H1 (cell line): Measurements from ENCODE around the gene COPS9. TPM values are rescaled to one million over a fixed set of nuclear protein-coding genes. Genes with fewer than 3 reads are reported as not detected.

Experiments
- CTCF ChIA-PET: fragments of 300-600 bp; sonication (Branson Sonifier 250); formaldehyde crosslinking; loops from one replicate; lab custom pipeline; 2021; ENCODE audit not compliant: partially characterized antibody; lab: Charles Lee
- POLR2A ChIA-PET: fragments of 300-600 bp; sonication (Branson Sonifier 250); formaldehyde crosslinking; loops from one replicate; lab custom pipeline; 2021; ENCODE audit warnings: inconsistent platforms; ENCODE audit not compliant: partially characterized antibody; lab: Charles Lee
- DNase-seq, 2 experiments: peaks; one replicate each; pipeline versions ENCODE4 v3.0.0 to v3.0.0-alpha.2; 2010 to 2022; ENCODE audit warnings: low spot score in 2 of 2, low read depth in 1 of 2, mixed read lengths in 1 of 2
- FAIRE-seq: peaks from 2 replicates; lab custom pipeline; 2011; peaks lifted over from hg19 to GRCh38; lab: Jason Lieb, UNC
- H2AFZ ChIP-seq: 2 replicates; pipeline ENCODE4 v1.8.1; 2012; ENCODE audit warnings: low read length, inconsistent platforms
- H2AK5ac ChIP-seq: 2 replicates; pipeline ENCODE4 v1.6.1; 2013; ENCODE audit warnings: low read depth, low read length
- H2BK120ac ChIP-seq: replicated peaks from 2 replicates; pipeline ENCODE3; 2013; ENCODE audit warnings: low read depth, low read length, inconsistent platforms
- H2BK12ac ChIP-seq: 2 replicates; pipeline ENCODE4 v1.6.1; 2013; ENCODE audit warnings: low read depth, low read length
- H2BK15ac ChIP-seq: 2 replicates; pipeline ENCODE4 v1.6.1; 2013; ENCODE audit warnings: low read length
- H2BK20ac ChIP-seq: 2 replicates; pipeline ENCODE4 v1.6.1; 2013; ENCODE audit warnings: low read length
- H2BK5ac ChIP-seq: 2 replicates; pipeline ENCODE4 v1.6.1; 2013; ENCODE audit warnings: low read depth, low read length
- H3K14ac ChIP-seq: 2 replicates; pipeline ENCODE4 v1.6.1; 2013; ENCODE audit warnings: inconsistent platforms; ENCODE audit not compliant: insufficient read length
- H3K18ac ChIP-seq: 2 replicates; pipeline ENCODE4 v1.6.1; 2013; ENCODE audit warnings: low read length; ENCODE audit errors: extremely low read depth
- H3K23ac ChIP-seq: 2 replicates; pipeline ENCODE4 v1.6.1; 2013; ENCODE audit warnings: inconsistent platforms; ENCODE audit not compliant: insufficient read length
- H3K23me2 ChIP-seq: 2 replicates; pipeline ENCODE4 v1.6.1; 2013; ENCODE audit warnings: low read depth, low read length
- H3K27ac ChIP-seq: 2 replicates; pipeline ENCODE4 v1.6.1; 2011; ENCODE audit warnings: low read depth, low read length, inconsistent platforms
- H3K27me3 ChIP-seq, 4 experiments: replicated peaks in 1 of 4; 1 replicate in 1 of 4; 2 replicates in 3 of 4; pipeline versions ENCODE4 v1.6.1 to v1.8.1; 2011 to 2013; ENCODE audit warnings: low read length in 3 of 4, mild to moderate bottlenecking in 3 of 4, inconsistent platforms in 2 of 4, mixed read lengths in 2 of 4, moderate library complexity in 1 of 4; ENCODE audit not compliant: control insufficient read depth in 3 of 4, insufficient read depth in 3 of 4; ENCODE audit errors: extremely low read depth in 1 of 4
- H3K36me3 ChIP-seq, 4 experiments: 2 replicates each; pipeline versions ENCODE4 v1.6.1 to v1.8.1; 2011 to 2013; ENCODE audit warnings: mild to moderate bottlenecking in 4 of 4, low read length in 3 of 4, moderate library complexity in 2 of 4, control low read depth in 1 of 4, inconsistent platforms in 1 of 4; ENCODE audit not compliant: insufficient read depth in 4 of 4, control insufficient read depth in 2 of 4
- H3K4ac ChIP-seq: replicated peaks from 2 replicates; pipeline ENCODE3; 2013; ENCODE audit warnings: low read length, low read depth, mixed read lengths, inconsistent platforms; ENCODE audit not compliant: insufficient read length
- H3K4me1 ChIP-seq, 4 experiments: replicated peaks in 1 of 4; 1 replicate in 1 of 4; 2 replicates in 3 of 4; pipeline versions ENCODE4 v1.6.1 to v1.8.1; 2011 to 2013; ENCODE audit warnings: low read length in 3 of 4, inconsistent platforms in 2 of 4, mixed read lengths in 1 of 4; ENCODE audit not compliant: insufficient read depth in 4 of 4, control insufficient read depth in 3 of 4
- H3K4me2 ChIP-seq, 2 experiments: 2 replicates each; pipeline versions ENCODE4 v1.6.1 to v1.8.1; 2011 to 2013; ENCODE audit warnings: low read depth in 2 of 2, low read length in 2 of 2, control low read depth in 1 of 2, inconsistent platforms in 1 of 2, mild to moderate bottlenecking in 1 of 2; ENCODE audit not compliant: insufficient read depth in 1 of 2
- H3K4me3 ChIP-seq, 4 experiments: fragments of 200-600, 300-600 bp in 1 of 4; sonication (generic), shearing (Covaris generic), sonication (Bioruptor Twin) in 1 of 4; 2 replicates each; pipeline versions ENCODE4 v1.5.1 to v1.8.1; 2011 to 2016; ENCODE audit warnings: low read length in 4 of 4, low read depth in 3 of 4, control low read depth in 2 of 4, inconsistent platforms in 2 of 4, mild to moderate bottlenecking in 2 of 4, mixed read lengths in 1 of 4, moderate library complexity in 1 of 4; ENCODE audit not compliant: insufficient read depth in 2 of 4; ENCODE audit errors: extremely low read depth in 1 of 4
- H3K56ac ChIP-seq: replicated peaks from 2 replicates; pipeline ENCODE3; 2013; ENCODE audit warnings: low read depth, mild to moderate bottlenecking, mixed read lengths, low read length, inconsistent platforms; ENCODE audit not compliant: insufficient read length
- H3K79me1 ChIP-seq: 2 replicates; pipeline ENCODE4 v1.6.1; 2013; ENCODE audit warnings: low read depth, low read length, control low read depth
- H3K79me2 ChIP-seq, 2 experiments: 2 replicates each; pipeline versions ENCODE4 v1.6.1 to v1.8.1; 2012 to 2013; ENCODE audit warnings: low read length in 2 of 2, mild to moderate bottlenecking in 2 of 2, inconsistent platforms in 1 of 2; ENCODE audit not compliant: insufficient read depth in 2 of 2, control insufficient read depth in 1 of 2
- H3K9ac ChIP-seq, 4 experiments: replicated peaks in 1 of 4; 1 replicate in 1 of 4; 2 replicates in 3 of 4; pipeline versions ENCODE4 v1.6.1 to v1.8.1; 2011 to 2013; ENCODE audit warnings: low read depth in 3 of 4, low read length in 3 of 4, control low read depth in 2 of 4, mild to moderate bottlenecking in 2 of 4, moderate library complexity in 2 of 4, inconsistent platforms in 1 of 4; ENCODE audit errors: extremely low read depth in 1 of 4
- H3K9me3 ChIP-seq, 2 experiments: 2 replicates each; pipeline versions ENCODE4 v1.6.1 to v1.8.1; 2012 to 2013; ENCODE audit warnings: mild to moderate bottlenecking in 2 of 2, moderate library complexity in 2 of 2, control low read depth in 1 of 2, inconsistent platforms in 1 of 2, low read depth in 1 of 2, low read length in 1 of 2, mixed read lengths in 1 of 2; ENCODE audit not compliant: insufficient read depth in 2 of 2
- H4K20me1 ChIP-seq, 2 experiments: replicated peaks in 1 of 2; 2 replicates each; pipeline versions ENCODE3 to v1.8.1; 2011 to 2013; ENCODE audit warnings: inconsistent platforms in 2 of 2, low read length in 2 of 2, mild to moderate bottlenecking in 1 of 2; ENCODE audit not compliant: insufficient read depth in 2 of 2, control insufficient read depth in 1 of 2
- H4K5ac ChIP-seq: 2 replicates; pipeline ENCODE4 v1.6.1; 2013; ENCODE audit warnings: low read length, low read depth, mixed read lengths, inconsistent platforms; ENCODE audit not compliant: insufficient read length
- H4K8ac ChIP-seq: 2 replicates; pipeline ENCODE4 v1.8.0; 2013; ENCODE audit warnings: mild to moderate bottlenecking, moderate library complexity, low read length, inconsistent platforms; ENCODE audit not compliant: insufficient read depth; ENCODE audit errors: extremely low read depth
- H4K91ac ChIP-seq: replicated peaks from 2 replicates; pipeline ENCODE3; 2013; ENCODE audit warnings: low read length, mixed read lengths, inconsistent platforms; ENCODE audit not compliant: insufficient read length
- CBX5 ChIP-seq: fragments of 300-800, 300-1000 bp; sonication (generic); IDR thresholded peaks from 2 replicates; pipeline ENCODE4 v1.7.1; 2016; ENCODE audit warnings: antibody characterized with exemption, low read length, low read depth
- CHD2 ChIP-seq: IDR thresholded peaks from 2 replicates; pipeline ENCODE4 v1.6.1; 2012; ENCODE audit warnings: low read length, improper control_type of control experiment
- EP300 ChIP-seq, 2 experiments: IDR thresholded peaks; 1 replicate in 1 of 2; 2 replicates in 1 of 2; pipeline ENCODE4 v1.6.1; 2011 to 2012; ENCODE audit warnings: low read depth in 2 of 2, low read length in 2 of 2, mild to moderate bottlenecking in 2 of 2, borderline replicate concordance in 1 of 2, inconsistent platforms in 1 of 2, moderate library complexity in 1 of 2
- POU5F1 ChIP-seq: IDR thresholded peaks from 2 replicates; pipeline ENCODE4 v1.6.1; 2011; ENCODE audit warnings: low read depth, mild to moderate bottlenecking, low read length, moderate library complexity
- RNF2 ChIP-seq: fragments of 200-900, 300-1000 bp; sonication (generic); IDR thresholded peaks from 2 replicates; pipeline ENCODE4 v1.7.1; 2016; ENCODE audit warnings: borderline replicate concordance, low read depth, mild to moderate bottlenecking, antibody characterized with exemption, low read length; ENCODE audit not compliant: poor library complexity, severe bottlenecking; ENCODE audit errors: missing control alignments
- TAF1 ChIP-seq: IDR thresholded peaks from 2 replicates; pipeline ENCODE4 v1.6.1; 2011; ENCODE audit warnings: mild to moderate bottlenecking, low read depth, low read length
- ZNF274 ChIP-seq: IDR thresholded peaks from 2 replicates; pipeline ENCODE4 v1.7.0; 2012; ENCODE audit warnings: low read length, borderline replicate concordance; ENCODE audit errors: extremely low read depth
- WGBS, 2 experiments: shearing (Covaris generic) in 1 of 2; methylation state at CpG; one replicate each; pipeline versions ENCODE4 v1.1.6 to v1.1.7; 2013 to 2015; ENCODE audit warnings: low lambda C conversion rate in 2 of 2, mixed read lengths in 2 of 2, inconsistent platforms in 1 of 2, low coverage in 1 of 2, missing lambda C conversion rate in 1 of 2; ENCODE audit not compliant: insufficient replicate concordance in 2 of 2, insufficient coverage in 1 of 2, insufficient read length in 1 of 2; ENCODE audit errors: extremely low coverage in 1 of 2, missing lambda C conversion rate in 1 of 2; 5-methylcytosine and 5-hydroxymethylcytosine counted together
- polyA plus RNA-seq, 7 experiments: library from polyadenylated mRNA; depleted of rRNA in 3 of 7; stranded (reverse) in 5 of 7; unstranded in 2 of 7; fragments of >200 nt in 5 of 7; fragments of 200-250 nt in 2 of 7; gene quantifications; 1 replicate in 5 of 7; 2 replicates in 1 of 7; 4 replicates in 1 of 7; pipeline versions ENCODE4 v1.2.1 to v1.2.3, GENCODE V29; 2011 to 2013; ENCODE audit warnings: missing spikeins in 2 of 7, mixed read lengths in 2 of 7
- total RNA-seq: library from RNA; stranded (reverse); fragmentation: NEBNext Ultra II Directional; extraction: Animal tissue kit (Norgen Biotek cat#: 25700); gene quantifications from 2 replicates; pipeline ENCODE4 v1.2.1, GENCODE V29; 2021
- TF ChIP-seq, protein P1 (sequence below): IDR thresholded peaks from 2 replicates; pipeline ENCODE4 v1.6.1; 2012; ENCODE audit warnings: inconsistent platforms
- TF ChIP-seq, protein P2 (sequence below), 3 experiments: IDR thresholded peaks; 1 replicate in 2 of 3; 2 replicates in 1 of 3; pipeline versions ENCODE4 v1.5.1 to v1.6.1; 2011; ENCODE audit warnings: low read length in 3 of 3, mild to moderate bottlenecking in 3 of 3, inconsistent platforms in 2 of 3, low read depth in 1 of 3, moderate library complexity in 1 of 3; ENCODE audit not compliant: insufficient read depth in 1 of 3; ENCODE audit errors: control extremely low read depth in 1 of 3

Gene COPS9
- total and polyA plus RNA-seq, 2 of the 8 experiments (the other 6 are each of a cell fraction or from before 2014, with no cell fraction given) = 154 to 234 TPM

DNA sequence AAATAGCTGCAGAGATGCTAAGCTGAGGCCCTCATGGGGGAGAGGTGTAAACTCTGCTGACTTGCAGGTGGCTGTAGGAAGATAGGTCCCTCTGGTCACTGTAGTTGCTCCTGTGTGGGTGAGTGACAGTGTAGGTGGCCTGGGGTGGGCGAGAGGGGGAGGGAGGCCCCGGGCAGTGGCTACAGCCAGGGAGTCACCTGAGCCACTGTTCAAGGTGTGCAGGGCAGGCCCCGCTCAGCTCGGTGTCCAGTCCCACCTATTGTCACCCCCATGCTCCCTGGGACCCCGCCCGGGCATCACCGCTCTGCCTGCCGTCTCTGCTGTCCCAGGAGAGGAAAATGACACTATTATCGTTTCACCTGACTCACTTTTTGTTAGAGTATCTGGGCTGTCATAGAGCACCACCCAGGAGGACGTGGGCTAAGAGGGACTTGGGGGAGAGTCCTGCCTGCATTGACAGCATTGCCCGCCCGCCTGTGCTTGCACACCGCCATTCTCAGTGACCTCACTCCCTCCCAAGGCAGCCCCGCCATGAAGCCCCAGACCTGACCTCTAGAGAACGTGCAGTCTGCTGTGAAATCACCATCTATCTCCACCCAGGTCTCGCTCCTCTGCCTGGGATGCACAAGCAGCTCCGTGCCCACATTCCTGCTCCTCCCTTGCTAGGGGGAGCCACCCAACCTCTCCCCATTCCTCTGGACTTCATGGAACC lies 29.2 kb downstream of the COPS9 start:
- Histone ChIP-seq H3K4me3 (no peak overlapping the region), H3K23ac (no peak overlapping the region), H4K20me1 (no peaks in the 10 kb centered on the region), H3K36me3 (no peaks in the 10 kb centered on the region), H3K27me3 (no peaks in the 10 kb centered on the region; a peak in 1 of 7 replicates), H3K18ac (no peak overlapping the region), H3K23me2 (no peaks in the 10 kb centered on the region), H2BK12ac (no peak overlapping the region), H3K79me1 (no peaks in the 10 kb centered on the region), H3K27ac (no peak overlapping the region), H3K4me2 (no peak overlapping the region), H2AK5ac (no peak overlapping the region), H4K91ac (no peak overlapping the region), H3K14ac (no peak overlapping the region), H3K4me1 (no peaks in the 10 kb centered on the region), H2BK120ac (no peak overlapping the region), H3K4ac (no peak overlapping the region), H4K8ac (no peak overlapping the region), H2AFZ (peak overlapping the region; percentile 32; the same call in 1 of the 2 replicates), H3K79me2 (no peaks in the 10 kb centered on the region), H2BK5ac (no peak overlapping the region), H3K9me3 (no peaks in the 10 kb centered on the region), H3K56ac (no peak overlapping the region), H3K9ac (no peak overlapping the region), H2BK15ac (no peak overlapping the region), H4K5ac (no peak overlapping the region), H2BK20ac (no peak overlapping the region)
- POLR2A ChIA-PET = no interaction called here
- WGBS, 2 experiments = 87% methylated on average over 15 of the region's 17 CpGs; no CpG with 5 or more reads in 1 of the 2 experiments
- CTCF ChIA-PET = interaction anchor here (2.0 kb wide), 1 partner anchor 11 kb away, joined by 4 read pairs; no protein-coding TSS in a partner anchor
- FAIRE-seq = no peak
- no peak for DNase-seq
- no peak for TF ChIP-seq RNF2
- TF ChIP-seq, protein P1, sequence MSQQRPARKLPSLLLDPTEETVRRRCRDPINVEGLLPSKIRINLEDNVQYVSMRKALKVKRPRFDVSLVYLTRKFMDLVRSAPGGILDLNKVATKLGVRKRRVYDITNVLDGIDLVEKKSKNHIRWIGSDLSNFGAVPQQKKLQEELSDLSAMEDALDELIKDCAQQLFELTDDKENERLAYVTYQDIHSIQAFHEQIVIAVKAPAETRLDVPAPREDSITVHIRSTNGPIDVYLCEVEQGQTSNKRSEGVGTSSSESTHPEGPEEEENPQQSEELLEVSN = no peak
- TF ChIP-seq CBX5 = no peak
- TF ChIP-seq, protein P2, sequence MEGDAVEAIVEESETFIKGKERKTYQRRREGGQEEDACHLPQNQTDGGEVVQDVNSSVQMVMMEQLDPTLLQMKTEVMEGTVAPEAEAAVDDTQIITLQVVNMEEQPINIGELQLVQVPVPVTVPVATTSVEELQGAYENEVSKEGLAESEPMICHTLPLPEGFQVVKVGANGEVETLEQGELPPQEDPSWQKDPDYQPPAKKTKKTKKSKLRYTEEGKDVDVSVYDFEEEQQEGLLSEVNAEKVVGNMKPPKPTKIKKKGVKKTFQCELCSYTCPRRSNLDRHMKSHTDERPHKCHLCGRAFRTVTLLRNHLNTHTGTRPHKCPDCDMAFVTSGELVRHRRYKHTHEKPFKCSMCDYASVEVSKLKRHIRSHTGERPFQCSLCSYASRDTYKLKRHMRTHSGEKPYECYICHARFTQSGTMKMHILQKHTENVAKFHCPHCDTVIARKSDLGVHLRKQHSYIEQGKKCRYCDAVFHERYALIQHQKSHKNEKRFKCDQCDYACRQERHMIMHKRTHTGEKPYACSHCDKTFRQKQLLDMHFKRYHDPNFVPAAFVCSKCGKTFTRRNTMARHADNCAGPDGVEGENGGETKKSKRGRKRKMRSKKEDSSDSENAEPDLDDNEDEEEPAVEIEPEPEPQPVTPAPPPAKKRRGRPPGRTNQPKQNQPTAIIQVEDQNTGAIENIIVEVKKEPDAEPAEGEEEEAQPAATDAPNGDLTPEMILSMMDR (IDR thresholded peaks at IDR 0.05; ENCODE audit: control extremely low read depth in 1 of 3, insufficient read depth in 1 of 3, low read depth in 1 of 3, low read length in 3 of 3) = no peak
- TF ChIP-seq ZNF274 = no peak
- TF ChIP-seq CHD2 = no peak
- TF ChIP-seq POU5F1 = no peak
- no peak for TF ChIP-seq EP300 (IDR thresholded peaks at IDR 0.05; ENCODE audit: borderline replicate concordance in 1 of 2, low read depth in 2 of 2, low read length in 2 of 2)
- TF ChIP-seq TAF1 = no peak
